ENCODE data around the gene ERCC6.

The ERCC6 gene

DNA sequence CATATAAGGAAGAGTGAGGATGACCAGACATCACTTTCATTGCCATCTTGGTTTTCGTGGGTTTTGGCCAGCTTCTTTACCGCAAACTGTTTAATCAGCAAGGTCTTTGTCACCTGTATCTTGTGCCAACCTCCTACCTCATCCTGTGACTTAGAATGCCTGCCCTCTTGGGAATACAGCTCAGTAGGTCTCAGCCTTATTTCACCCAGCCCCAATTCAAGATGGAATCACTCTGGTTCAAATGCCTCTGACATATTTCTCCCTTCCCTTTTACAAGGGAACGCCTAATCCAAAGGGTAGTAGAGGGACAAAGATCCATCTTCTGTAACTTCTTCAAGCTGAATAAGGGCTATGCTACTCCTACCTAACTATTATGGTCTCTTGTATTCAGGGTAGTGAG is 4.7 kb upstream of the ERCC6 start:
- DNase-seq: no peak

DNA sequence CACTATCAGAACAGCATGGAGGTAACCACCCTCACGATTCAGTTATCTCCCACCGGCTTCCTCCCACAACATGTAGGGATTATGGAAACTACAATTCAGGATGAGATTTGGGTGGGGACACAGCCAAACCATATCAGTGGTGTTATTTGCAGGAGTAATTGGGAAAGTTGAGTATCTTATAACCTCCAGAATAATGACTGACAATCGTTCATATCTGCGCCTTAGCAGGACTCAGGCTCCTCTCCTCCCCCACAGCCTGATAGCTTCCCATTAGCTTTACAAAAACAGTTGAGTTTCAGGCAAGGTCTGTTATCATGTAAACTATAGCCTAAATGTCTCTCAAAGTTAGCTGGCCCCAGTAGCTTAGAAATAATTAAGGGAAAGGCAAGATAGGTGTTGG is 3.4 kb upstream of the ERCC6 start:
- DNase-seq: no peak

DNA sequence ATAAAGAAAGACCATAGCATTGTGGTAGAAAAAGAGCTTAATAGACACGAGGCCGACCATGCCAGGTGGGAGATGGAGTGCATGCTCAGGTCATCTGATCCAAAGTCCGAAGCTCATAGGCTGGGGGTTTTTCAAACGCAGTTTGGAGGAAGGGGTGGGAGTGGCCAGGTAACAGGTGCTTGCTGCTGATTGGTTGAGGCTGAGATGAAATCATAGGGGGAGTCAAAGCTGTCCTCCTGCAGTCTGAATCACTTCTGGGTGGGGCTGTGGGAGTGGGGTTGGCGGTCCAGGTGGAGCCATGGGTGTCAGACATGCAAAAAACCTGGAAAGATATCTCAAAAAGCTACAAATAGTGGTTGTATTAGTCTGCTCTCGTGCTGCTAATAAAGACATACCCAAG is 2.8 kb upstream of the ERCC6 start:
- no peak for DNase-seq

DNA sequence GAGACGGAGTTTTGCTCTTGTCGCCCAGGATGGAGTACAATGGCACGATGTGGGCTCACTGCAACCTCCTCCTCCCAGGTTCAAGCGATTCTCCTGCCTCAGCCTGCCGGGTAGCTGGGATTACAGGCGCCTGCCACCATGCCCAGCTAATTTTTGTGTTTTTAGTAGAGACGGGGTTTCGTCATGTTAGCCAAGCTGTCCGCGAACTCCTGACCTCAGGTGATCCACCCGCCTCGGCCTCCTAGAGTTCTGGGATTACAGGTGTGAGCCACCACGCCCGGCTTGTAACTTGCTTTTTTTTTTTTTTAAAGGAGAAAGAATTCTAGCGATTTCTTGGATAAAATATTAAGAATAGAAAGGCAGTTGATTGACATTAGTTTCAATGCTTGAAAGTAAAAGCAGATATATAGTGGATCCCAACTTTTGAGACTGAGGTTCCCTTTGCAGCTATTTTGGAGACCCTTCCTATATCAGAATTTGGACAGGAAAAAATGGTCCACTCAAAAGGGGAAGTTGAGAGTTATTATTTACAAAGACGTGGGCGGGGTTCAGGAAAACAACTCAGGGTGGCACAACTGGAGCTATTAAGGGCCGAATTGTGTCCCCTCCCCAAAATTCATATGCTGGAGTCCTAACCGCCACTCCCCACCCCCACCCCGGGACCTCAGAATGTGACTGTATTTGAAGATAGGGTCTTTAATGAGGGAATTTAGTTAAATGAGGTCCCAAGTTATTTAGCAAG is 1.3 kb upstream of the ERCC6 start:
- DNase-seq: no peak

DNA sequence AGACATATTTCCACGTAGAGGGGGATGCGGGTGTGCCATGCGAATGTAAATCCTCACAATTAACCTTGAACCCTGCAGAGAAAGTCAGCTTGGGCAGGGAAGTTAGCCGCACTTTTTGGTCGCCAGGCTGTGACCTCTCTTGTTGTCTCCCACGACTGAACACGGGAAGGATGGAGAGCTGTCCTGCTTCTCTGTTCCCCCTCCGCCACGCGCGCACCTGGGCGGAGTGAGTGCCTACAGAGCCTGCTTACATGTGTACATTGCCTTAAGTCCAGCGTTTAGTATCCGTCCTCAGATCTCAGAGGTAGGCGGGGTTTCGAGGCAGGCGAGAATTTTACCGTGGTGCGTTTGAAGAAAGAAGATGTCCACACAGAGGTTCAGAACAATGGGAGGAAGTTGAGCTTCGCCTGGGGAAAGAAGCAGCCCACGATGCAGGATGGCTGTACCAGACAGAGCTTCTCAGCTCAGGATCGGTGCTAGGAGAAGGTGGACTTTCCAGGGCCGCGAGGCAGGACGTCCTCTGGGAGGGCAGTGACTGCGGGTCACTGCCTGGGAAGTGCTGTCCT is 482 bp upstream of the ERCC6 start:
- peak; percentile 23 for DNase-seq

DNA sequence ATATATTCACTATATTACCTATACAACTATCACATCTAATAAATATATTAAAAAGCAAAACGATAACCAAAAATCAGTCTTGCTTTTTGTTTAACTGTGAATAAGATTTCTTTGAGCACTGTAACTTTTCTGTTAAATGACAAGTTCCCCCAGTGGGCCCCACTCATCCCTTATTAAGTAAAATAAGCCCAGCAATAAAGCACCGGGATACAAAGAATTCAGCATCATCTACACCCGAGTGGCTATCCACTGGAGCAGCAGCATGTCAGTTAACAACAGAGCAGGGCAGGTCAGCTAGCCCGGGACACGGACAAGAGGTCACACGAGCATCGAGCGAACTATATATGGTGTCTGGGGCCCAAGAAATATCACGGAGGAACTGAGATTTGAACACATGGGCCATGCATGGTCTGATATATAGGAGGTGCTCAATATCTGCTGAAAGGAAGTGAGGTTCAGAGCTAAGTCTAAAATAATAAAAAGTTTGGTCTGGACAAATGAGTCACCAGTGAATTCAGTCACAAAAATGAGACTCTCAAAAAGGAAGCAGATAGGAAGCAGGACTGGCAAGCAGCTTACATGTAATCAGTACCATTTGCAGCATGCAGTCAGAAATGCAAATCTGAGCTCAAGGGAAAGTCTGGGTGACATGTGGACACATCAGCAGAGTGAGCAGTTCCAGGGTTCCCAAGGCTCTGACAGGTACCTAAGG is 4.1 kb downstream of the ERCC6 start:
- peak; percentile 68 for DNase-seq

DNA sequence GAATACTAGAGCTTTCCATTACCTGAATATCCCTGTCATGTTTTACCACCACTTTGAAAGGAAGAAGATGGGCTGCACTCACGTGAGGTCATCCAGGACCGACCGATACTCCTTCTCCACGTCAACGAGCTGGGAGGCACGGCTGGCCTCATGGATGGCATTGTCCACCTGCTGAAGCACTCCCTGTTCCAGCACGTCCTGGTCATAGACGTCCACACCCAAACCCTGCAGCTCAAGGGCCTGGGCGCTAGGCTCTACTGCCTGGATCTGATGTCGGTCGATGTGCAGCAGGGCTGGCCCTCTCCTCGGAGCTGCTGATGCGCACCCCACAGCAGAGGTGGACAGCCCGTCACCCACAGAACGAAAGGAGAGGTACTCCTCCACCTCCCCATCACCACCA is 6.5 kb downstream of the ERCC6 start:
- DNase-seq: no peak

DNA sequence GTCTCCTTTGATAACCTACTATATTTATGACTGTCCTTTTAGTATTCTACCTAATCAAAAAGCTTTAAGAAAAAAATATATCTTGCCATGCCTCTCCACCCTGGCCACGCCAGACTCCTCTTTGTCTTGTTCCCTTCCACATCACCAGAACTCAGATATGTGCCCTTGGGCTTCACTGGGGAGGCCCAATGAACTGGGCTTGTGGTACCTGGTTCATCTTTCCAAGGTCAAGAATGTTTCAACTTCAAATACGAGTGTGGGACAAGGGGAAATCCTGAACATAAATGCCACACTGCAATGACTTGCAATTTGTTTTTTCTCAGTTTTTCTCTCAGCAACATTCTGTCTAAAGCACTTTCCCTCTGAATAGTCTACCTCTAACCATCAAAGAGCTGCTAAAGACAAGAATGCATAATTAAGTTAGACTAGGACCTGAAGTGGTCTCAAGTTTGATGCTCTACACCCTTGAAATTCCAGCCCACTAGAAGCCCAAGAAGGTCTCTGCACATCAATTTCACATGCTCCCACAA is 9.9 kb downstream of the ERCC6 start:
- DNase-seq: no peak

DNA sequence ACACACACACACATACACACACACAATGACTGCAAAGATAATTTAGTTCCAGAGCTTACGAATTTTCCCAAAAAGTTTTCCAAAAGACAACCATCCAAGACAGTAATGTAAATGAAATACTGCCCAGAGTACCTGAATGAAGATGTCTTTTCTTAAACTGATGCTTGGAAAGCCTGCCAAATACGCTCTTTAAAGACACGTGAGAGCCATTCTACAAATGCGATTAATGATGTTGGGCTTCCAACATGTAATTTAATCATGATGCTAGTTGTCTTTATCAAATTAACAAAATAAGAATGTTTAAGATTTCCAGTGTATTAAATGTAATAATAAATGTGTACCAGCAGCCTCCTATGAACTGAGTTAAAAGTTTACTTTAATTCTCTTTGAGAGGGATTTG is 11.1 kb downstream of the ERCC6 start:
- DNase-seq: no peak

DNA sequence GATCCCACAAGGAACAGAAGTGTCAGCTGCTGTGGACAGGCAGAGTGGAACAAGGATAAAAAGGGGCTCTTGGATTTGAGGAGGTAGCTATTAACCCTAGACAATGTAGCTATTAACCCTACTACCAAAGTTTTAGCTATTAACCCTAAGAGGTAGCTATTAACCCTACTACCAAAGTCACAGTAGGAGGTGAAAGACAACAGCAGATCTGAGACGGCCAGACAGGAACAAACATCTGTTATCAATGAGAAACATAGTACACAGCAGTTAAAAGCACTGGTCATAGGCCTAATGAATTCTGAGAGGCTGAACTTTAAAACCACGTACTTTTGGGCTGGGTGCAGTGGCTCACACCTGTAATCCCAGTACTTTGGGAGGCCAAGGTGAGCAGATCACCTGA is 11.9 kb downstream of the ERCC6 start:
- no peak for DNase-seq

DNA sequence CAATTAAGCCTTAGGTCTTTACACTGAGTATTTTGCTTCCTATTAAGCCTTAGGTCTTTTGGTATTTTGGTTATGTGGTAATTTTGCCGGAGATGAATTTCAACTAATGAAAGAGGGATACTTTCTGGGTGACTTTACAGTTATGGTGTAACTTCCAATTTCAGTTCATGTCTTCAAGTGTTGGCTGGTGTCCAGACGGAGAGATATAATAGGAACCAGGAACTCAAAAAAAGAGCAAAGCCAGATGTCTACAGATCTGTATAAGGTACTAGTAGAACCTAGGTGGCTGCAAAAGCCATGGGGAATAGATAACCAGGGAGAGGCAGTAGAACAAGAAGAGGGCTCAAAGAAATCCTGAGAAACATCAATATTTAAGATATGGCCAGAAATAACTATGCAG is 12.3 kb downstream of the ERCC6 start:
- DNase-seq: peak; percentile 60

DNA sequence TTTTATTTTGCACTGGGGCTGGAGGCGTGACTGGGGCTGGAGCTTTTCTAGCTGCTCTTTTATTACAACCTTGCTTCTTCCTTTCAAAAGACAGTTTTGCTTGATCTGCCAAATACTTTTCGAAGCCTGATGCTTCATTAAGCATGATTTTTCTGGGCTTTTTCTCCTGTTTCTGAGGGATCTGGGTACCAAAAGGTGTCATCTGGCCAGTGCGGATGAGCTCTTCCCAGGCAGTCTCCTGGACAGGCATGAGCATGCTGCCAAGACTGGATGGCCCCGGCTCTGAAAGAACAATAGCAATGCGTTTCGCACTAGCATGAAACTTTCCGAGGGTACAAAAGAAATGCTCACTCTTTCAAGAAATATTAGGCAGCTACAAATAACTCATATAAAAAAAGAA is 14.4 kb downstream of the ERCC6 start:
- no peak for DNase-seq

DNA sequence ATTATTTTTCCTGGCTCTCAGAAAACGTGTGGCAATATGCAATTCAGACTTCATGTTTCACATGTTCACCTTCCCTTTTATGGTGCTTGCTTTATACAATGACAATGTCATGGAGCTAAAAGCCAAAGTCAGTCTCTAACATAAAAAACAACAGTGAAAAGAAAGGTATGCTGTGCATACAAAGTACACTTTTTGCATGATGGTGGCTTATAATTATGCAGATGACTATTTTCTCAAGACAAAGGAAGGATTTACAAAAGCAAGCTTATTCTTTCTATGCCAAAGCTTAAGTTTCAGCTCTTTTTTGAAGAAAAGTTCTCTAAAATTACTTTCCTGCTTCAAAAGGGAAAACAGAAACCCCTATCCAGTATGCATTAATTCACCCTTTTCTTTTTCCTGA is 15.6 kb downstream of the ERCC6 start:
- no peak for DNase-seq

DNA sequence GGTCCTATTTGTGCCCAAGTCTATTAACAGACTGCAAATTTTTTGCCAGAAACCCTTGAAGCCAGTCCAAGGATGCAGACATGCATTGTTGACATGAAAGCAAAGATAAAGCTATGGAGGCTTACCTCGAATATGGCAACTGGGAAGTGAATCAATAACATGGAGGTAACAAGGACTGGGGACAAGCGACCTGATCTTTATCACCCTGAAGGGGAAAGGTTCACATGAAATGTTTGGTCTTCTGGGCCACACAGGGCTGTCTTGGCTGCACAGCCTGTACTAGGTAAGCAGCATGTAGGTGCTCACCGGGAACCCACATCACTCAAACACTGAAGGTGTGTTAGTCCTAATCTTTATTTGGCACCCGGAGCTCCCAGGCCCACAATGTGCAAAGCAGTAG is 17.9 kb downstream of the ERCC6 start:
- no peak for DNase-seq

DNA sequence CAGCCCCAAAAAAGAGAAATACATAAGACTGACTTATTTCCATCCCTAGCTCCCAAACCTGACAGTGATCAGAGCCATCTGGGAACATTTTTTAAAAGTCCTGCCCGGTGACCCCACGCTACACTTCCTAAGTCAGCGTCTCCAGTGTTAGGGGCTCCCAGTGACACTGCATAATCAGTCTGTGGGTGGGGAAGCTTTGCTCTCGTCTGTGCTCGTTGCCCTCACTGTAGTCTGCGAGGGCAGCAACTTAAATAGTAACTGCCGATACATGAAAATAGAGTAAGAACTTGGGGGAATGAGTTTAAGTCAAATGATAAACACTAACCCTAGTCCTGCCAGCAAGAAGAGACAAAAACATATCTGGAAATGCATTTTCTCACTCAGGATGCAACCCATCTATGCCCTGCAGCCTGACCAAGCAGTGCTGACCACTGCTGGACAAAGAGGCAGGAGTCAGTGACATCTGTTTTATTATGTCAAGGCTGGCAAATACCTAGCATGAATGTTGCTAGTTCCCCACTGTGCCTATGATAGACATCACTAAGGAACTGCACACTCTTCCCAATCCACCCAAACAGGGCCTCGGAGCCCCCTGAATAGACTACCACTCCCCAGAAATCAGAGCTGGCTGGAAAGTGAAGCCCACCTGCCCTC is 18.7 kb downstream of the ERCC6 start:
- DNase-seq: no peak

DNA sequence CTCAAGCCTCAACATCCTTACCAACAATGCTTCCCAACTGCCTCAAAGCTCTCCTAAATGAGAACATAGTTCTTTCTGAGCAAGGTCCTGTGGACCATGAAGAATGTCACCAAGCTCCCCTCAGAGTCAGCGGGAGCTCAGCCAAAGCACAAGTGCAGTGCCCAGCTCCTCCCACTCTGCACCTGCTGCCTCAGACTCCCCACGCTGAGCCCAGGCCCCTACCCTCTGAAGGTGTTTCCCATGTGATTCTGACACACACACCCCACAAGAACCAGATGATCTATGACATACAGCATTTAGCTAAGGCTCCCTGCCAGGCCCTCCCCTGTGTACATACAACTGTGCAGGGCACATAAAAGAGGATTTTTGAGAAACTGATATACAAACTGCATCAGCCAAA is 19.2 kb downstream of the ERCC6 start:
- DNase-seq: no peak

DNA sequence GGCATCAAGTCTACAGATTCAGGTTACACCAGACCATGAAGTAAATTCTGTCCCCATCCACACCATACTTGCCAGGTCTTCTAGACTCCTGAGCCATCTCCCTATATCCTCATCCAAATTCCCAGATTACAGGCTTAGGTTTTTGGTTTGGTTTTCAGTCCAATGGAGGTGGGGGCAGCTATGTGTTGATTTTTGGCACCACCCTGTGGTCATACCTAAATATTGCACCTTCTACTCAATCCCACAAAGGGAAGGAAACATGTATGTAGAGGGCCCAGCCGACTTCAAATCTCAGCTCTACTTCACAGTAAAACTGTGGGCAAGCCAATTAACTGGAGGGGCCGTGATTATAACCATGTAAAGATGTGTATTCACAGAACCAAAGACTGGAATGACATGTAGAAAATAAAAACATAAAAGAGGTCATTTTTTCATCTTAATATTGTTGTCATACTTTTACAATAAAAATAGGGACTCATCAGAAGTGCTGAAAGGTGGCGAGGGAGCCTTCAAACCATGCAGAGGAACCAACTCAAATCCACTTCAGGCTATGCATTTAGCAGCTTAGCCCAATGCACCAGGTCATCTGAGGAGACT is 19.8 kb downstream of the ERCC6 start:
- DNase-seq: peak; percentile 31

DNA sequence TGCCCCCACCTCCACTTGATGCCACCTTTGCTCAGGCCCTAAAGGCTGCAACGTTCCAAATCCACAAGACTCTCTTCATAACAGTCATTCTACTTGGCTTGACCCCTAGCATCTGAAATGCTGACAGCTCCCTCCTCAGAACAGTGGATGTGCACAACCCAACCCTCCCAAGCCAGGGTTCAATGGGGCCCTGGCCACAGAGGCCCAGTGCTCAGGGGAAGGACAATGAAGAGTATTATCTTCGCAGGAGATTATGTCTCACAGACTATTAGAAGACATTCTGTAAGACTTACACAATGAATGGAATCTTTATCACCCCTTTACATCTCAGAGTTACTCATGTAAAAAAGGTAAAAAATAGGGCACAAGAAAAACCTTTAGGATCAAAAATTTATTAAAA is 20.4 kb downstream of the ERCC6 start:
- DNase-seq: no peak

DNA sequence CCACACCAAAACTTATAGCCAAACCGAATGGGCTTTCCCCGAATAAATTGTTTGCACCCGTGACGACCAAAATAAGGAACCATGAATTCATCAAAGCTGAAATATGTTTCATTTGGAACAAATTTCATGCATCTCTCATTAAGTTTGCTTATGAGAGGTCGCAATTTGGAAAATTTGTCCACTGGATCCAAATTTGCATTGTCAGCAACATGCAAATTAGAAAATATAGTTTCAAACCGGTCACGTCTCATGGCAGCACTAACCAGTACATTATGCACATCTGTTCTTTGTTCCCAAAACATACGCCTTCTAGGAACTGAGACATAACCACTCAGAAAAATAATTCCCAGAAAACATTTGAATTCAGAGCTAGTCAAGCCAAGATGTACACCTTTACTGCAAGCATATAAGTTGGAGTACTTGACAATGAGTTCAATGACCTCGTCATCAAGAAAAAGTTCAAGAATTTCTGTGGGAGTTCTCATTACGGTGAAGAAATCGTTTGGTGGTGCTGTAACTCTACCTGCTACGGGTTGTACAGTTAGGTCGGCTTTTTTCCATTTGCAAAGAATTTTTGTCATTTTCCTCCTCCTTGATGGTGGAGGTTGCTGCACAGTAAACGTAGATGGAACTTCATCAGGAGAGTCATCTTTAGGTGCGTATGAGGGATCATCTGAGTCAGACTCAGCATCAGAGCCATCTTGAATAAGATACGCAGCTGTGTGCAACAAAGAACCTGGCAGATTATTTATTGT is 22.5 kb downstream of the ERCC6 start:
- DNase-seq: no peak

DNA sequence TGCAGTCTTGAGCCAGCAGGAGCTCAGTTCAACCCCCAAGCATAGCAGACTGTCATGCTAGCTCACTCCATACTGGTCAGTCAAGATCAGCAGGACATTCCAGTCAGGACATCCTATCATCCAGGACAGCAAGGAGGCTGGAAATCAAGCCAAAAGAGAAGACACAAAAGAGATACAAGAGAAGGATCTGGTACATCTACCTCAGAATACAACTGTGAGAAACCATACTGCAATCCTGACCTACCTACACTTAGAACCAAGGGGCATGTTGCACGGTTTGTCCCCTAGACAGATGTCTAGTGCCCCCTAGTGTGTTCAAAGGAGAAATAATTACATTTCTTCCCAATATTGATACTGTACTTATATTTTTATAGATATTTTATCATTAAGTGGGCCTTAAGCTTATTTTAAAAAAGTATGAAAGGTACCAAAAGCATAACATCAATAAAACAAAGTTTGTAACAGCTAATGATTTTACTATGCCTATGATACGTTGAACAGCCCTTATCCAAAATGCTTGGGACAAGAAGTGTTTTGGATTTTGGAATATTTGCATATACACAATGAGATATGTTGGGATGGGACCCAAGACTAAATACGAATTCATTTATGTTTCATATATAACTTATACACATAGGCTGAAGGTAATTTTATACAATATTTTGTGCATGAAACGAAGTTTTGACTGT is 26.7 kb downstream of the ERCC6 start:
- peak; percentile 39 for DNase-seq

DNA sequence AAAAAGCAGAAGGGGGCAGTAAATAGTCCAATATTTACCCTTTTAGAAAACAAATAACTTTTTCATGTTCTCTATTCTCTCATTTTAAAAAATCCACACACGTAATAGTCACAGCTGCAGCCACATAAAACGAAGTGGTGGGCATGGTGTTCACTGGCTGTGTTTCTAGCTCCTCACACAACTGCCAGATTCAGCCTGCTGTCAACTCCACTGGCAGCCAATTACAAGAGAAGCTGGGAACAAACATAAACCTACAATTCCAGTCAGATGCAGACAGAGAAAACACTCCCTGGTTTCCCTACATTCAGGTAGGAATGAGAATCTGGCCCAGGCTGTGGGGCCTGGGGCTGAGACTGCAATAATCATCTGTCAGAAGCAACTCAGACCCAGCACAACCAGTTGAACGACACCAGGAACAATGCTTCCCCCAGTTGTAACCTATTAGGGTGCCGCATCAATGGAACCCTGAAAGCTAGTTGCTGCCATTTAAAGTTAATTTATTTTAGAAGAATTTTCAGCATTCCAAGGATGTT is 29.1 kb downstream of the ERCC6 start:
- DNase-seq: no peak

Data from fibroblast of skin of abdomen (primary cell).